Neuron (in vitro differentiated cells): ENCODE data around the gene TFB2M.
A peak's percentile ranks its signal among the peaks of the same experiment; 100 is the strongest.
"Not testable (repeated sequence)": the region's sequence is repeated elsewhere in the genome, so short reads cannot be mapped to it uniquely, and the experiment has no call there.

Experiments used
- H2AFZ ChIP-seq: one replicate; pipeline ENCODE4 v1.6.1; 2013; ENCODE audit warnings: low read depth, mild to moderate bottlenecking, inconsistent platforms, low read length, moderate library complexity
- H3K27me3 ChIP-seq: one replicate; pipeline ENCODE4 v1.6.1; 2013; ENCODE audit warnings: low read length; ENCODE audit not compliant: insufficient read depth
- H3K36me3 ChIP-seq: one replicate; pipeline ENCODE4 v1.6.1; 2013; ENCODE audit warnings: low read length; ENCODE audit not compliant: insufficient read depth
- H3K4me1 ChIP-seq: one replicate; pipeline ENCODE4 v1.6.1; 2013; ENCODE audit warnings: low read length; ENCODE audit not compliant: insufficient read depth
- H3K4me3 ChIP-seq: 2 replicates; pipeline ENCODE4 v1.5.1; 2013; ENCODE audit warnings: mild to moderate bottlenecking, low read length, moderate library complexity
- H3K9me3 ChIP-seq: one replicate; pipeline ENCODE4 v1.6.1; 2013; ENCODE audit warnings: low read length

TFB2M gene, protein sequence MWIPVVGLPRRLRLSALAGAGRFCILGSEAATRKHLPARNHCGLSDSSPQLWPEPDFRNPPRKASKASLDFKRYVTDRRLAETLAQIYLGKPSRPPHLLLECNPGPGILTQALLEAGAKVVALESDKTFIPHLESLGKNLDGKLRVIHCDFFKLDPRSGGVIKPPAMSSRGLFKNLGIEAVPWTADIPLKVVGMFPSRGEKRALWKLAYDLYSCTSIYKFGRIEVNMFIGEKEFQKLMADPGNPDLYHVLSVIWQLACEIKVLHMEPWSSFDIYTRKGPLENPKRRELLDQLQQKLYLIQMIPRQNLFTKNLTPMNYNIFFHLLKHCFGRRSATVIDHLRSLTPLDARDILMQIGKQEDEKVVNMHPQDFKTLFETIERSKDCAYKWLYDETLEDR

DNA sequence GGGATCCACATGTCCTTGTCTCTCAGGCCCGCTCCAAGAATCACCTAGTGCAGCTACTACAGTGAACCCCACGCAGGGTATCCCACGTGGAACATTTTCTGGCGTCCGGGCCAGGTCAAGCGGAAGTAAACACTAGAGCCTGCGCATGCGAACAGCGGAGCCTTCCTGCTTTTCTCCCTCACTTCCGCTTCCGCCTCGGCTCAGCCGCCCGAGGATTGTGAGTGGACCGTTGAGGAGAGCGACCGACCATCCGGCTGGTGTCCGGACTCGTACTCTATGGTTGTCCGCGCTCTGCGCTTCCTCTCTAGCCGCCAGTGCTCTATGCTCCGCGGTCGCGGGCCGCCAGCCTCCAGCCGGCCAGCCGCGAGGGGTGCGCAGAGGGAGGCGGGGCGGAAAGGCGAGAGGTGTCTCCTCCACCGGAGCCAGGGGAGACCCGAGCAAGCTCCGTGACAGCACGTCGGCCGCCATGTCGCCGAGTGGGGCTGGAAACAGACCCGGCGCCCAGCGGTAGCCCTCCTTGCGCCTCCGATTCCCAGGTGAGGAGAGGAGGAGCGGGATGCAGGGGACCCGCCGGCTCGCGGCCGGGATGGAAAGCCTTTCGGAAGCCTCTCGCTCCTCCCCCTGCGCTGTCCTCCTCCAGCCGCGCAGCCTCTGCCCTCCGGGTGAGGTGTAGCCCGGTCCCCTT, at the start of gene TFB2M, which contains the start of gene CNST:
Gene TFB2M, minus strand, starts transcription at position 134 of the 685 bp plus-strand sequence. Its CDS starts 123 bp downstream, at position 11.
Gene CNST, plus strand, starts transcription at position 329 of the 685 bp plus-strand sequence. CDS start 25,107 bp downstream, outside the sequence.
- Histone ChIP-seq H3K4me1 (peaks cover 14% of the 10 kb centered on the region), H3K36me3 (peaks cover 12% of the 10 kb centered on the region), H3K4me3 (peak within 1 kb of the TSS; percentile 98), H2AFZ (peak within 1 kb of the TSS; percentile 92), H3K9me3 (no peaks in the 10 kb centered on the region), H3K27me3 (no peaks in the 10 kb centered on the region)

DNA sequence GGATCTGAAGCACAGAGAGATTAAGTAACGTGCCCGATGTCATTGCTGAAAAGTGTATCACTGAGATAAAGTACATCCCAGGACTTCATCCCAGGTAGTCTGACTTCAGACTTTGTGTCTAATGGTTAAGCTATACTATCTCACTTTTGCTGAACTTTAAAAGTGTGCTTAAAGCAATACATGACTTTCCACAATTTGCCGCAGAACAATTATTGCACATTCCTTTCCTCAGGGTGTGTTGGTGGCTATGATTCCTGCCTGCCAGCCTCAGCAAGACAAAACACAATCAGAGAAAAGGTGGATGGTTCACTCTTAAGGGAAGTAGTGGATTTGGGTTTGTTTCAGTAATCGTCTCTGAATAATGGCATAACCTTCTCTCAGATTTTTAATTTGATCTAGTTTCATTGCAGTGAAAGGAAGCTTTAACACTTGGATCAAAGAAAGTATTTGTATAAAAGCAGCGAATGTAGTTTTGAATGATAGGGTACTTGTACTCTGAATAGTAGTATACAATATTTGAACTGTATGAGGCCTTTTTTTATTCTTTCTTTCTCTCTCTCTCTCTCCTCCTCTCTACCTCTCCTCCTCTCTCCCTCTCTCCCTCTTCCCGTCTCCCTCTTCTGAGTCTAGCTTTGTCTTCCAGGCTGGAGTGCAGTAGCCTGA, 47.2 kb upstream of the TFB2M start:
- no peak overlapping the region for H3K4me3 ChIP-seq
- no peaks in the 10 kb centered on the region for H3K4me1 ChIP-seq
- no peaks in the 10 kb centered on the region for H3K27me3 ChIP-seq
- H2AFZ ChIP-seq: no peak overlapping the region
- H3K9me3 ChIP-seq: no peaks in the 10 kb centered on the region
- H3K36me3 ChIP-seq: no peaks in the 10 kb centered on the region

DNA sequence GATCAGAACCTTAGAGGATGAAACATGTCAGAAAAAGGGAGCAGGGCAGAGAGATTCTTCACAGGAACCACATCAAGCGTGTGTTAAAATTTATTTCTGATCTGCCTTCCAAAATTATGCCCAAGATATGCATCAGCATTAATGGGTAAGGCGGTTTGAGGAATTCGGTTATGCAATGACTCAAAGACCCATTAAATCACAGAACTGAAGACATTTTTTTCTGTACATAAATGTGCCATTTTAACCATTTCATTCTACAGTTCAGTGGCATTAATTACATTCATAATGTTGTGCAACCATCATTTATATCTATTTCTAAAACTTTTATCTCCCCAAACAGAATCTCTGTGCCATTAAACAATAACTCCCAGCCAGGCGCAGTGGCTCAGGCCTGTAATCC, 43.6 kb upstream of the TFB2M start:
- Histone ChIP-seq H3K4me3 (no peak overlapping the region), H3K27me3 (no peaks in the 10 kb centered on the region), H3K4me1 (no peaks in the 10 kb centered on the region), H3K9me3 (peaks cover 2% of the 10 kb centered on the region), H2AFZ (no peak overlapping the region), H3K36me3 (no peaks in the 10 kb centered on the region)

DNA sequence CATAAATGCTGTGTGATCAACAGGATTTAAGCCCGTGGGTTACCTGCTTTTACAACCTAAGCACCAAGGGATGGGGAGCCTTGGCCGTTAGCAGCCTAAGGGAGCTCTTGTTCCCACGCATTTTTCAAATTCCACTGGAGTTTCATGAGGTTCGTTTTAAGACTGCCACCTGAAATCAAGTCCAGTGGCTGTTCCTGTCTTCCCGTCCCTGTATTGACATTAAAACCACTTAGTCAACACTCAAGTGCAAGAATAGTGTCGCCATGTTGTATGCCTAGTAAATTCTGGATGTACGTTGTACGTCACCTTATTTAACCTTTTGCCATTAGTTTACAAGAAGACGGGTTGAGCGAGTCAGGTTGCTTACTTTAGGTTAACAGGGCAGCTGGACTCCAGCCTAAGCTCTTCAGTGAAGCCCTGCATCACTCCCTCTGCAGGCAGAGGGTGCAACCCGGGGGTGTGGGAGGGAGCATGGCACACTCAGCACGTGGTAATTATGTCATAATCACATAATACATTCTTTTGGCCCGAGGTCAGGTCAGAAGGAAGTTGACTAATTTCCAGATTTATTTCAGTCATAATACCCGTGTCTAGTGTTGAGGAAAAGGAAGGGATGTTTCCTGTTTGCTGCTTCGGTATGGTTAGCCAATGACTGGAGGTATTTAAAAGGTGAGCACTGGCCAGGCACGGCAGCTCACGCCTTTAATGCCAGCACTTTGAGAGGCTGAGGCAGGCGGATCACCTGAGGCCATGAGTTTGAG, 42.7 kb upstream of the TFB2M start:
- Histone ChIP-seq H3K4me3 (no peak overlapping the region), H3K36me3 (no peaks in the 10 kb centered on the region), H3K4me1 (no peaks in the 10 kb centered on the region), H3K27me3 (no peaks in the 10 kb centered on the region), H2AFZ (no peak overlapping the region), H3K9me3 (peaks cover 2% of the 10 kb centered on the region)

DNA sequence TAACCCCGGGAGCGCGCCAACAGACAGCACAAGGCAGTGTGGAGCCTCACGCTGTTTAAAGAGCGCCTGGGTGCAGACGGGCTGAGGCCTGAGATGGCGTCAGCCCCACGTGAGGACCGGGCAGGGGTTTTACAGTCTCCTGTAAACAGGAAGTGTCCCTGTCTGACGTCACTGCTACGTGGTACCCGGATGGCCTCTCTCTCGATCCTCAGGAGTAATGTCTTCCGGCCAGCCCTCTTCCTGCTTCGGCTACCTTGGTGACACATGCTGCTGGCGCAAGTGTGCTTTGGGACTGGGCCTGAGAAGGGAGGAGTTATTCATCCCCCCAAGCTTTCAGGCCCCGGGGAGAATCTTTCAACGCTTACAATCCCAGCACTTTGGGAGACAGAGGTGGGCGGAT, 41.4 kb upstream of the TFB2M start:
- no peaks in the 10 kb centered on the region for H3K36me3 ChIP-seq
- no peak overlapping the region for H3K4me3 ChIP-seq
- H3K9me3 ChIP-seq: peaks cover 2% of the 10 kb centered on the region
- no peaks in the 10 kb centered on the region for H3K4me1 ChIP-seq
- H3K27me3 ChIP-seq: no peaks in the 10 kb centered on the region
- H2AFZ ChIP-seq: no peak overlapping the region

DNA sequence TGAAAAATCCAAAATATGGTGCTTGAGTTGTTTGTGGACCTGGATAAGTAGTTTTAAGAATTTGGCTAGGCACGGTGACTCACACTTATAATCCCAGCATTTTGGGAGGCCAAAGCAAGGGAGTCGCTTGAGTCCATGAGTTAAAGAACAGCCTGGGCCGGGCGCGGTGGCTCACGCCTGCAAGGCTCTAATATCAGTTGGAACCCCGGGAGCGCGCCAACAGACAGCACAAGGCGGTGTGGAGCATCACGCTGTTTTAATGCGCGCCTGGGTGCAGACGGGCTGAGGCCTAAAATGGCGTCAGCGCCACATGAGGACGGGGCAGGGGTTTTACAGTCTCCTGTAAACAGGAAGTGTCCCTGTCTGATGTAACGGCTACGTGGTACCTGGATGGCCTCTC, 39.2 kb upstream of the TFB2M start:
- H3K9me3 ChIP-seq, H3K36me3 ChIP-seq, H3K4me1 ChIP-seq, H3K4me3 ChIP-seq, H3K27me3 ChIP-seq, H2AFZ ChIP-seq: not testable (repeated sequence)

DNA sequence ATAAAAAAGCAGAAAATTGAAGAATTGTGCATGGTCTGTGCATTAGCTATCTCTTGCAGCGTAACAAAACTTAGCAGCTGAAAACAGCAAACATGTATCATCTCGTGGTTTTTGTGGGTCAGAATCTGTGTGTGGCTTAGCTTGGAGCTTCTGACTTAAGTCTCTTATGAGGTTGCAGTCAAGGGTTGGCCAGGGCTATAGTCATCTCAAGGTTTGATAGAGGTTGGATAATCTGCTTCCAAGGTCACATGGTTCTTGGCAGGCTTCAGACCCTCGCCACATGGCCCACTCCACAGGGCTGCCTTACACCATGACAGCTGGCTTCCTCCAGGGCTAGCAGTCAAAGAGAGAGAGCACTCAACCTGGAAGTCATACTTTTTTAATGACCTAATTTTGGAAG, 36.1 kb upstream of the TFB2M start:
- Histone ChIP-seq H3K4me1 (no peaks in the 10 kb centered on the region), H3K27me3 (no peaks in the 10 kb centered on the region), H2AFZ (no peak overlapping the region), H3K36me3 (no peaks in the 10 kb centered on the region), H3K9me3 (peaks cover 2% of the 10 kb centered on the region), H3K4me3 (no peak overlapping the region)

DNA sequence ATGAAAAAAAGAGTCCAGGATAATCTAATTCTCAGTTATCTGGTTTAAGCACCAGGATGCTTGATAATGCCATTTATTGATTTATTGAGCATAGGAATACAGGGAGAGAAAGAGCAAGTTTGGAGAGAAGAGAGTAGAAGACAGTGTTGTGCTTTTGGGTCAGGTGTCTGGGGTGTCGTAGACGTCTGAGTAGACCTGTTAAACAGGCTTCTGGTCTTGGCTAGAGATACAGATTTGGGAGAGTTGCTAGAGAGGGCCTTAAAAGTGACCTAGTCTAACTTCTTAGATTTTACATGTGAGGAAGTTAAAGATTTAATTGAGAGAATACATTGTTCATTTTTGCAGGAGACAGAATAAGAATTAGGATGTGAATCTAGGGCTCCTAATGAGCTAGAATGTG, 34.5 kb upstream of the TFB2M start:
- no peaks in the 10 kb centered on the region for H3K4me1 ChIP-seq
- H3K9me3 ChIP-seq: no peaks in the 10 kb centered on the region
- H2AFZ ChIP-seq: no peak overlapping the region
- no peak overlapping the region for H3K4me3 ChIP-seq
- H3K27me3 ChIP-seq: no peaks in the 10 kb centered on the region
- no peaks in the 10 kb centered on the region for H3K36me3 ChIP-seq

DNA sequence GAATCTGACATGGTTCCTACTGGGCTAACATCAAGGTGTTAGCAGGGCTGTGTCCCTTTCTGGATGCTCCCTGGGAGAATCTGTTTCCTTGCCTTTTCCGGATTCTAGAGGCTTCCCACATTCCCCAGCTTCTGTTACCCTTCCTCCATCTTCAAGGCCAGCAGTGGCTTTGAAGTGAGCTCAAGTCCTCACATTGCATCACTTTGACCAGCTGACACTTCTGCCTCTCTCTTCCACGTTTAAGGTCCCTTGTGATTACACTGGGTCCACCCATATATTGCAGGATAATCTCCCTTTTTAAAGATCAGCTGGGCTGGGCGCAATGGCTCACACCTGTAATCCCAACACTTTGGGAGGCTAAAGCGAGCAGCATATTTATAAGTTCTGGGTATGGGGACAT, 33.3 kb upstream of the TFB2M start:
- Histone ChIP-seq H3K4me3 (no peak overlapping the region), H3K4me1 (no peaks in the 10 kb centered on the region), H3K36me3 (no peaks in the 10 kb centered on the region), H2AFZ (no peak overlapping the region), H3K9me3 (no peaks in the 10 kb centered on the region), H3K27me3 (no peaks in the 10 kb centered on the region)

DNA sequence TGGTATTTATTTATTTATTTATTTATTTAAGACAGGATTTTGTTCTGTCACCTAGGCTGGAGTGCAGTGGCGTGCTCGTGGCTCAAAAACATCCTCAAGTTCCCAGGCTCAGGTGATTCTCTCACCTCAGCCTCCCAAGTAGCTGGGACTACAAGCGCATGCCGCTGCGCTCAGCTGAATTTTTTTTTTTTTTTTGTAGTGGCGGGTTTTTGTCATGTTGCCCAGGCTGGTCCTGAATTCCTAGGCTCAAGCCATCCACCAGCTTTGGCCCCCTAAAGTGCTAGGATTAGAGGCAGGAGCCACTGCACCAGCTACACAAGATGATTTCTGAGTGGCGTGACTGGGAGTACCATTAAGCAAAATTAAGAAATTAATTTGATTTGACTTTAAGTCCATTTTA, 31.9 kb upstream of the TFB2M start:
- H3K4me3 ChIP-seq: no peak overlapping the region
- H3K36me3 ChIP-seq: peaks cover 2% of the 10 kb centered on the region
- no peaks in the 10 kb centered on the region for H3K4me1 ChIP-seq
- H2AFZ ChIP-seq: no peak overlapping the region
- H3K9me3 ChIP-seq: no peaks in the 10 kb centered on the region
- no peaks in the 10 kb centered on the region for H3K27me3 ChIP-seq

DNA sequence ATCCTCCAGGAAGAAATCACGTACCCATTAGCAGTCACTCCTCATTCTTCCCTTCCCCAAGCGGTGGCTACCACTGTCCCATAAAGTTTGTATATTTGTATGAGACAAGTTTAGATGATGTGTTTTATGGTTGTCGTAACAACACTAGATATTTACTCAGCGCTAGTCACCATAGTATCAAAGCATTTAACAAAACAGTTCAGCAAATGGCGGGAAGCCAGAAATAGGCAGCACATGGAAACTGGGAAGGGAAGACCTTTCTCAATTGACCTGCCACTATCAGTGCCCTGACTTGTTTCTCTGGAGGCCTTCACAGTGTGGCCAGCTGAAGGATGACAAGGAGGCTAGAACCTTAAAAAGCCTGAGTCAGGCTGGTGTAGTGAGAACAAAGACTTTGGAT, 31.3 kb upstream of the TFB2M start:
- no peaks in the 10 kb centered on the region for H3K4me1 ChIP-seq
- H3K4me3 ChIP-seq: no peak overlapping the region
- no peaks in the 10 kb centered on the region for H3K9me3 ChIP-seq
- H3K36me3 ChIP-seq: peaks cover 2% of the 10 kb centered on the region
- no peaks in the 10 kb centered on the region for H3K27me3 ChIP-seq
- H2AFZ ChIP-seq: no peak overlapping the region

DNA sequence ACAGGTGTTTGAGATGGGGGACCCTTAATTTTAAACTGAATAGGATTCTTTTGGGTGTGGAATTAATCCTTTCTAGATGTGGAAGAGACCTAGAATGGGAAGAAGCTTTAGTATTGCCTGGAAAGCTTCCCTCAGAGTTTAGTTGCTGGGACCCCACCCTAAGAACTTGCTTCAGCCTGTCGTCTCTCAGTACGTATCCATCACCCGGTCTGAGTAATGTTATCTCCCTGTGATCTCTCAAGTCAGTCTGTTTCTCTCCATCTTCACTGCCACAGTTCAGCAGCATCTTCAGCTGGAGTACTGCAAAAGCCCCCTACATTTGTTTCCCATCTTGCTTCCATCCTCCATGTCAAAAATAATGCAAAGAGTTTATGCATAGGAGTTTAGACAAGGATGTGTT, 29.1 kb upstream of the TFB2M start:
- H2AFZ ChIP-seq: no peak overlapping the region
- H3K27me3 ChIP-seq: no peaks in the 10 kb centered on the region
- H3K4me3 ChIP-seq: no peak overlapping the region
- H3K9me3 ChIP-seq: peaks cover 1% of the 10 kb centered on the region
- H3K4me1 ChIP-seq: no peaks in the 10 kb centered on the region
- H3K36me3 ChIP-seq: peaks cover 8% of the 10 kb centered on the region

DNA sequence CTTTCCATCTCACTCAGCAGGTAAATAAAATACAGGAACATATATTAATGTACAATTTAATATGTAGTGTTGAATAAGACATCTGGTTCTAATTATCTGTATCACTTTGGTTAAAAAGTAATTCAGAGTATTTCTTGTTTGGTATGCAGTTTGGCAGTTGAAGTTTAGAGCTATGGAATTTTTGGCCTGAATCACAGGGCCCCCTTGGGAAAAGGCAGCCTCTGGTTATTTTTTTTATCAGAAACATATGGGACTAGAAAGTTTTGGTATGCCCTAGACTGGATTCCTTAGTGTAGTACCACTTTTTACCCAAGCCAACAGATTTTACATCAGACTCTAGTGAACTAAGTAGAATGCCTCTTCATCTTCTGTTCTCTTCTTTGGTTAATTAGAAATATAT, 26.6 kb upstream of the TFB2M start:
- H2AFZ ChIP-seq: no peak overlapping the region
- H3K4me1 ChIP-seq: no peaks in the 10 kb centered on the region
- peaks cover 1% of the 10 kb centered on the region for H3K9me3 ChIP-seq
- no peak overlapping the region for H3K4me3 ChIP-seq
- H3K36me3 ChIP-seq: peaks cover 8% of the 10 kb centered on the region
- no peaks in the 10 kb centered on the region for H3K27me3 ChIP-seq
